Neural progenitor cell (in vitro differentiated cells): ENCODE measurements around the gene MYCBPAP. TPM values are rescaled to one million over a fixed set of nuclear protein-coding genes. Genes with fewer than 3 reads are reported as not detected.
A peak's percentile ranks its signal among the peaks of the same experiment; 100 is the strongest.

ENCODE experiments used
- DNase-seq: peaks from one replicate; pipeline ENCODE4 v3.0.0-alpha.2; 2016; ENCODE audit warnings: low spot score
- H2AFZ ChIP-seq: fragments of 200-600 bp; sonication (generic); replicated peaks from 2 replicates; pipeline ENCODE4 v1.6.1; 2016; ENCODE audit warnings: antibody characterized with exemption
- H3F3A ChIP-seq: fragments of 200-600 bp; sonication (generic); 2 replicates; pipeline ENCODE4 v1.6.1; 2016; ENCODE audit warnings: antibody characterized with exemption, low read depth
- H3K27ac ChIP-seq: fragments of 200-600 bp; sonication (generic); 2 replicates; pipeline ENCODE4 v1.5.1; 2016; ENCODE audit warnings: mild to moderate bottlenecking
- H3K27me3 ChIP-seq: fragments of 200-600 bp; sonication (generic); 2 replicates; pipeline ENCODE4 v1.6.1; 2016; ENCODE audit warnings: mild to moderate bottlenecking, moderate library complexity
- H3K36me3 ChIP-seq: fragments of 200-600 bp; sonication (generic); 2 replicates; pipeline ENCODE4 v1.5.1; 2016
- H3K4me1 ChIP-seq: fragments of 200-600 bp; sonication (generic); 2 replicates; pipeline ENCODE4 v1.6.1; 2016; ENCODE audit warnings: mixed run types
- H3K4me2 ChIP-seq: fragments of 200-600 bp; sonication (generic); 2 replicates; pipeline ENCODE4 v1.6.1; 2016
- H3K4me3 ChIP-seq: fragments of 200-600 bp; sonication (generic); 2 replicates; pipeline ENCODE4 v1.5.1; 2016
- H3K79me2 ChIP-seq: fragments of 200-600 bp; sonication (generic); 2 replicates; pipeline ENCODE4 v1.6.1; 2016; ENCODE audit warnings: low read depth
- H3K9ac ChIP-seq: fragments of 200-600 bp; sonication (generic); 2 replicates; pipeline ENCODE4 v1.6.1; 2016
- H3K9me3 ChIP-seq: fragments of 200-600 bp; sonication (generic); 2 replicates; pipeline ENCODE4 v1.5.1; 2016; ENCODE audit warnings: low read depth
- H4K20me1 ChIP-seq: fragments of 200-600 bp; sonication (generic); 2 replicates; pipeline ENCODE4 v1.6.1; 2016; ENCODE audit warnings: low read depth
- H3K27ac Mint-ChIP-seq: 3 replicates; pipeline ENCODE4 v1.8.0; 2021; ENCODE audit warnings: mixed read lengths
- H3K27me3 Mint-ChIP-seq: 2 replicates; pipeline ENCODE4 v1.8.0; 2022; ENCODE audit warnings: low read depth, mild to moderate bottlenecking, inconsistent platforms, moderate library complexity, mixed read lengths; ENCODE audit not compliant: insufficient read depth
- H3K36me3 Mint-ChIP-seq: 3 replicates; pipeline ENCODE4 v1.8.0; 2021; ENCODE audit warnings: mixed read lengths
- H3K4me1 Mint-ChIP-seq: 3 replicates; pipeline ENCODE4 v1.8.0; 2021; ENCODE audit warnings: mixed read lengths
- H3K4me3 Mint-ChIP-seq: 3 replicates; pipeline ENCODE4 v1.8.0; 2021; ENCODE audit warnings: mild to moderate bottlenecking, moderate library complexity, mixed read lengths
- H3K9me3 Mint-ChIP-seq: 3 replicates; pipeline ENCODE4 v1.8.0; 2020; ENCODE audit warnings: mixed read lengths
- EZH2 ChIP-seq: fragments of 200-600 bp; sonication (generic); IDR thresholded peaks from 2 replicates; pipeline ENCODE4 v1.6.1; 2017; ENCODE audit warnings: antibody characterized with exemption, mild to moderate bottlenecking, moderate library complexity
- EZH2phosphoT487 ChIP-seq: fragments of 200-600 bp; sonication (generic); IDR thresholded peaks from 2 replicates; pipeline ENCODE4 v1.6.1; 2017; ENCODE audit warnings: antibody characterized with exemption
- total RNA-seq: library from RNA; depleted of rRNA; stranded (reverse); fragments of >200 nt; gene quantifications from 2 replicates; pipeline ENCODE4 v1.2.3, GENCODE V29; 2015; ENCODE audit warnings: low replicate concordance
- TF ChIP-seq, protein P1 (sequence below): fragments of 200-600 bp; sonication (generic); IDR thresholded peaks from 2 replicates; pipeline ENCODE4 v1.5.1; 2017; ENCODE audit warnings: antibody characterized with exemption, mild to moderate bottlenecking

MYCBPAP gene
- total RNA-seq, 1 donor from 2014 or later = 3.5 TPM

- peaks cover 92% of the 10 kb centered on the region for H3K27me3 ChIP-seq
- H3K27ac Mint-ChIP-seq = no peak overlapping the region
- peaks cover 54% of the 10 kb centered on the region for H3F3A ChIP-seq
- peak overlapping the region; percentile 86 for H3K4me3 ChIP-seq
- TF ChIP-seq, protein P1, sequence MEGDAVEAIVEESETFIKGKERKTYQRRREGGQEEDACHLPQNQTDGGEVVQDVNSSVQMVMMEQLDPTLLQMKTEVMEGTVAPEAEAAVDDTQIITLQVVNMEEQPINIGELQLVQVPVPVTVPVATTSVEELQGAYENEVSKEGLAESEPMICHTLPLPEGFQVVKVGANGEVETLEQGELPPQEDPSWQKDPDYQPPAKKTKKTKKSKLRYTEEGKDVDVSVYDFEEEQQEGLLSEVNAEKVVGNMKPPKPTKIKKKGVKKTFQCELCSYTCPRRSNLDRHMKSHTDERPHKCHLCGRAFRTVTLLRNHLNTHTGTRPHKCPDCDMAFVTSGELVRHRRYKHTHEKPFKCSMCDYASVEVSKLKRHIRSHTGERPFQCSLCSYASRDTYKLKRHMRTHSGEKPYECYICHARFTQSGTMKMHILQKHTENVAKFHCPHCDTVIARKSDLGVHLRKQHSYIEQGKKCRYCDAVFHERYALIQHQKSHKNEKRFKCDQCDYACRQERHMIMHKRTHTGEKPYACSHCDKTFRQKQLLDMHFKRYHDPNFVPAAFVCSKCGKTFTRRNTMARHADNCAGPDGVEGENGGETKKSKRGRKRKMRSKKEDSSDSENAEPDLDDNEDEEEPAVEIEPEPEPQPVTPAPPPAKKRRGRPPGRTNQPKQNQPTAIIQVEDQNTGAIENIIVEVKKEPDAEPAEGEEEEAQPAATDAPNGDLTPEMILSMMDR = no peak
- TF ChIP-seq EZH2 (no peak), EZH2phosphoT487 (peak; percentile 71)
- no peaks in the 10 kb centered on the region for H3K9me3 ChIP-seq
- peak overlapping the region; percentile 100 for H3K4me2 ChIP-seq
- H3K27ac ChIP-seq = no peak overlapping the region
- no peaks in the 10 kb centered on the region for H3K36me3 ChIP-seq
- H3K4me1 ChIP-seq = peaks cover 71% of the 10 kb centered on the region
- H4K20me1 ChIP-seq = peaks cover 27% of the 10 kb centered on the region
- H3K4me1 Mint-ChIP-seq = peaks cover 60% of the 10 kb centered on the region
- peaks cover 38% of the 10 kb centered on the region for H3K27me3 Mint-ChIP-seq
- H3K79me2 ChIP-seq = no peaks in the 10 kb centered on the region
- no peak for DNase-seq
- peak overlapping the region; percentile 87 for H3K4me3 Mint-ChIP-seq
- H3K9me3 Mint-ChIP-seq = no peaks in the 10 kb centered on the region
- no peaks in the 10 kb centered on the region for H3K36me3 Mint-ChIP-seq
- no peak overlapping the region for H3K9ac ChIP-seq
- no peak overlapping the region for H2AFZ ChIP-seq
These were observed 53.5 kb downstream of the MYCBPAP start for GRCh38 chr17:50561746-50562141.

DNA sequence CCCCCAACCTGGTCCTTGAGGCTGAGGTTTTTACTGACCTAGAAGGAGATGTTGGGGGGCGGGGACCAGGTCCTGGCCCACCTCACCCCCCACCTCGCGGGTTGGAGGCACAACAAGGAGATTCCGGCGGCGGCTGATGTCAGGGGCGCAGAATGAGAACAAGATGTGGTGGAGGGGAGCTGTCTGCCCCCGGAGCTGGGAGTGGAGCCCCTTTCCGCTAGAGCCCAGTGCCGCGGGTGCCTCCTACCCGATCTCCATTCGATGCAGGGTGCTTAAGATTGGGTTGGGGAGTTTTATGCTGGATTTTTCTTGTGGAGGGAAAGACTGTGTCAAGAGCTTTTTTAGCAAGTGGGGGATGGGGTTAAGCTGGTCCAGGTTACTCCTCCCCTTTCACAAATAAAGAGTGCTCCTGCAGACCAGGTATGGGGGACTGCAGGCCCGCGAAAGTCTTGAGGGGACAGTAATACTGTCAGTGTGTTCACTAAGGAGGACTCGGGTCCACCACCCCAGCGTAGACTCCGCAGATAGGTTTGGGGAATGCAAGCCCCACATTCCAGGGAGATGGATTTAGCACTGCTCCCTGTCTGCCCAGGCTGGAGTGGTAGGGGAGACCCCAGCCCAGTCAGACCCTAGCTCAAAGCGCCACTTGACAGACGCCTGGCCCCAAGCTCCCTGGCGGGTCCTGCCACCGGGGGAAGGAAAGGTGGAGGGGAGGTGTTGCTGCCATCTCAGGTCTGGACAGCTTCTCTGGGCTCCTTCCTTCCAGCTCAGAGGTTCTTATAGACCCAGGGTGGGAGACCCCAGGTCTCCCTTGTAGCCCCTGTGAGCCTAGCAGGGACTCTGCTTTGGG, 54.2 kb downstream of the MYCBPAP start:
- Mint-ChIP-seq H3K36me3 (no peaks in the 10 kb centered on the region), H3K4me3 (peak overlapping the region; percentile 87), H3K27ac (no peak overlapping the region), H3K27me3 (peaks cover 35% of the 10 kb centered on the region), H3K9me3 (no peaks in the 10 kb centered on the region), H3K4me1 (peaks cover 62% of the 10 kb centered on the region)
- Histone ChIP-seq H4K20me1 (peaks cover 27% of the 10 kb centered on the region), H3F3A (peaks cover 53% of the 10 kb centered on the region), H3K27me3 (peaks cover 85% of the 10 kb centered on the region), H3K9ac (no peak overlapping the region), H3K79me2 (no peaks in the 10 kb centered on the region), H2AFZ (no peak overlapping the region), H3K4me3 (peak overlapping the region; percentile 86), H3K4me1 (peaks cover 64% of the 10 kb centered on the region), H3K4me2 (peak overlapping the region; percentile 100), H3K9me3 (no peaks in the 10 kb centered on the region), H3K36me3 (no peaks in the 10 kb centered on the region), H3K27ac (no peak overlapping the region)
- no peak for DNase-seq
- TF ChIP-seq EZH2phosphoT487 (peak; percentile 84), EZH2 (peak; percentile 87)
- TF ChIP-seq, protein P1 = no peak

DNA sequence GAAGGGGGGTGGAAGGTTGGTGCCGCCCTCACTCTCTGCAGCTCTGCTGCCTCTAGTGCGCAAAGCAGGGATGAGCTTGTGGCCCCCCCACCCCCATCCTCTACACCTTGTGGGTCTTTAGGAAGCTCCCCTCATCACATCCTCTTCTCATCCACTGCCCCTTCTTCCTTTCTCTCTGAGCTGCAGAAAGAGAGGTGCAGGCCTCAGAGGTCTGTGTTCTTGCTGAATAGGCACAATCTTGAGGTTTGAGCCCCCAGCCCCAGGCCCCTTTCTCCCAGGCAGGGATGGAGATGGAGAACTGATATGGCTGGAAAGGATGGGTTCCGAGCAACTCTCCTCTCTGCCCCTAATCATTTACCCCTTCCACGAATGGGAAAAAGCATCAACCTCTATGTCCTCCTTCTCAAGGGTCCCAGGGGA, 54.9 kb downstream of the MYCBPAP start:
- H3K4me1 ChIP-seq = peaks cover 60% of the 10 kb centered on the region
- no peak for TF ChIP-seq EZH2phosphoT487
- no peak for TF ChIP-seq EZH2
- TF ChIP-seq, protein P1 = peak; percentile 13
- no peaks in the 10 kb centered on the region for H3K9me3 ChIP-seq
- Mint-ChIP-seq H3K9me3 (no peaks in the 10 kb centered on the region), H3K27me3 (peaks cover 28% of the 10 kb centered on the region), H3K27ac (no peak overlapping the region), H3K4me3 (peak overlapping the region; percentile 87), H3K4me1 (peaks cover 65% of the 10 kb centered on the region), H3K36me3 (no peaks in the 10 kb centered on the region)
- H3K9ac ChIP-seq = no peak overlapping the region
- H3K27ac ChIP-seq = no peak overlapping the region
- peak overlapping the region; percentile 100 for H3K4me2 ChIP-seq
- no peaks in the 10 kb centered on the region for H3K36me3 ChIP-seq
- no peak overlapping the region for H3K4me3 ChIP-seq
- no peaks in the 10 kb centered on the region for H3K79me2 ChIP-seq
- peaks cover 46% of the 10 kb centered on the region for H3F3A ChIP-seq
- H2AFZ ChIP-seq = no peak overlapping the region
- H3K27me3 ChIP-seq = peaks cover 79% of the 10 kb centered on the region
- DNase-seq = no peak
- peaks cover 24% of the 10 kb centered on the region for H4K20me1 ChIP-seq
